C4-2B (cell line): Measurements from ENCODE around the gene DNAH3.

Experiments
- ZFX ChIP-seq: fragments of 450-650 bp; IDR thresholded peaks from 2 replicates; pipeline ENCODE4 v1.6.1; 2017
- TF ChIP-seq, protein P1 (sequence below): fragments of 450-650 bp; conservative IDR thresholded peaks from 2 replicates; pipeline ENCODE4 v1.5.1; 2017; ENCODE audit warnings: mild to moderate bottlenecking

DNA sequence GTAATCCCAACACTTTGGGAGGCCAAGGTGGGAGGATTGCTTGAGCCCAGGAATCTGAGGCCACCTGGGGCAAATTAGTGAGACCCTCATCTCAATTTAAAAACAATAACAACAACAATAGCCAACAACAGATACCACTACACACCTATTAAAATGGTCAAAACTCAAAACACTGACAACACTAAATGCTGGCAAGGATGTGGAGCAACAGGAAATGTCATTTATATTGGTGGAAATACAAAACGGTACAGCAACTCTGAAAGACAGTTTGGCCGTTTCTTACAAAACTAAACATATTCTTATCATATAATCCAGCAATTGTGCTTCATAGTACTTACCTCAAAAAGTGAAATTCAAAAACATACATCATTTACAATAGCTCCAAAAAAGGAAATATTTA, 57.7 kb downstream of the DNAH3 start:
- TF ChIP-seq, protein P1, sequence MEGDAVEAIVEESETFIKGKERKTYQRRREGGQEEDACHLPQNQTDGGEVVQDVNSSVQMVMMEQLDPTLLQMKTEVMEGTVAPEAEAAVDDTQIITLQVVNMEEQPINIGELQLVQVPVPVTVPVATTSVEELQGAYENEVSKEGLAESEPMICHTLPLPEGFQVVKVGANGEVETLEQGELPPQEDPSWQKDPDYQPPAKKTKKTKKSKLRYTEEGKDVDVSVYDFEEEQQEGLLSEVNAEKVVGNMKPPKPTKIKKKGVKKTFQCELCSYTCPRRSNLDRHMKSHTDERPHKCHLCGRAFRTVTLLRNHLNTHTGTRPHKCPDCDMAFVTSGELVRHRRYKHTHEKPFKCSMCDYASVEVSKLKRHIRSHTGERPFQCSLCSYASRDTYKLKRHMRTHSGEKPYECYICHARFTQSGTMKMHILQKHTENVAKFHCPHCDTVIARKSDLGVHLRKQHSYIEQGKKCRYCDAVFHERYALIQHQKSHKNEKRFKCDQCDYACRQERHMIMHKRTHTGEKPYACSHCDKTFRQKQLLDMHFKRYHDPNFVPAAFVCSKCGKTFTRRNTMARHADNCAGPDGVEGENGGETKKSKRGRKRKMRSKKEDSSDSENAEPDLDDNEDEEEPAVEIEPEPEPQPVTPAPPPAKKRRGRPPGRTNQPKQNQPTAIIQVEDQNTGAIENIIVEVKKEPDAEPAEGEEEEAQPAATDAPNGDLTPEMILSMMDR: no peak
- no peak for TF ChIP-seq ZFX
